ENCODE results near the gene HHAT. TPM values are rescaled to one million over a fixed set of nuclear protein-coding genes. Genes with fewer than 3 reads are reported as not detected.

HHAT gene
- total RNA-seq, 1 donor from 2014 or later = 11.4 TPM

GRCh38 chr1:210313046-210313595, 15.6 kb upstream of the HHAT start:
- no peak overlapping the region for H3K4me3 ChIP-seq (ENCODE audit: insufficient read depth, low read depth, low read length)
- no peak overlapping the region for H3K27ac Mint-ChIP-seq (ENCODE audit: unreplicated experiment)
- no peak overlapping the region for H2AFZ ChIP-seq (ENCODE audit: low read depth, low read length)
- no peak for DNase-seq (ENCODE audit: low read depth)
- no peak for FAIRE-seq
- no peaks in the 10 kb centered on the region for H3K9me3 ChIP-seq (ENCODE audit: insufficient read depth, low read depth, low read length)
- no peaks in the 10 kb centered on the region for H3K36me3 Mint-ChIP-seq (ENCODE audit: low read depth, unreplicated experiment)
- H3K4me1 ChIP-seq (ENCODE audit: insufficient read depth, low read length) = peaks cover 11% of the 10 kb centered on the region
- peaks cover 3% of the 10 kb centered on the region for H3K27me3 ChIP-seq (ENCODE audit: insufficient read depth, low read length)
- H3K9me3 Mint-ChIP-seq (ENCODE audit: unreplicated experiment) = no peaks in the 10 kb centered on the region
- no peak overlapping the region for H3K4me3 Mint-ChIP-seq (ENCODE audit: unreplicated experiment)
- no peak overlapping the region for H3K27ac ChIP-seq (ENCODE audit: low read depth, low read length)
- no peak overlapping the region for H3K4me2 ChIP-seq (ENCODE audit: low read length)
- H3K27me3 Mint-ChIP-seq (ENCODE audit: low read depth, unreplicated experiment) = peaks cover 3% of the 10 kb centered on the region
- no peak overlapping the region for H3K9ac ChIP-seq (ENCODE audit: low read length)
- H3K4me1 Mint-ChIP-seq (ENCODE audit: low read depth, unreplicated experiment) = peaks cover 5% of the 10 kb centered on the region
- TF ChIP-seq EZH2 (IDR thresholded peaks at IDR 0.05; ENCODE audit: insufficient read depth, low read length) (no peak), CTCF (IDR thresholded peaks at IDR 0.05; ENCODE audit: insufficient read depth, low read depth, low read length) (no peak)
- H3K79me2 ChIP-seq (ENCODE audit: insufficient read depth, low read length) = no peaks in the 10 kb centered on the region
- no peaks in the 10 kb centered on the region for H3K36me3 ChIP-seq (ENCODE audit: insufficient read depth, low read length)
- H4K20me1 ChIP-seq (ENCODE audit: insufficient read depth, low read length) = no peaks in the 10 kb centered on the region

GRCh38 chr1:210313921-210314320, 14.8 kb upstream of the HHAT start:
- Histone ChIP-seq H2AFZ (ENCODE audit: low read depth, low read length) (no peak overlapping the region), H3K79me2 (ENCODE audit: insufficient read depth, low read length) (no peaks in the 10 kb centered on the region), H3K9me3 (ENCODE audit: insufficient read depth, low read depth, low read length) (no peaks in the 10 kb centered on the region), H4K20me1 (ENCODE audit: insufficient read depth, low read length) (no peaks in the 10 kb centered on the region), H3K36me3 (ENCODE audit: insufficient read depth, low read length) (no peaks in the 10 kb centered on the region), H3K9ac (ENCODE audit: low read length) (no peak overlapping the region), H3K4me2 (ENCODE audit: low read length) (no peak overlapping the region), H3K27me3 (ENCODE audit: insufficient read depth, low read length) (peaks cover 3% of the 10 kb centered on the region), H3K4me1 (ENCODE audit: insufficient read depth, low read length) (peaks cover 11% of the 10 kb centered on the region), H3K27ac (ENCODE audit: low read depth, low read length) (no peak overlapping the region), H3K4me3 (ENCODE audit: insufficient read depth, low read depth, low read length) (no peak overlapping the region)
- Mint-ChIP-seq H3K4me3 (ENCODE audit: unreplicated experiment) (no peak overlapping the region), H3K36me3 (ENCODE audit: low read depth, unreplicated experiment) (no peaks in the 10 kb centered on the region), H3K27ac (ENCODE audit: unreplicated experiment) (no peak overlapping the region), H3K4me1 (ENCODE audit: low read depth, unreplicated experiment) (peaks cover 5% of the 10 kb centered on the region), H3K27me3 (ENCODE audit: low read depth, unreplicated experiment) (peaks cover 3% of the 10 kb centered on the region), H3K9me3 (ENCODE audit: unreplicated experiment) (no peaks in the 10 kb centered on the region)
- FAIRE-seq (no peak), DNase-seq (ENCODE audit: low read depth) (no peak)
- TF ChIP-seq EZH2 (IDR thresholded peaks at IDR 0.05; ENCODE audit: insufficient read depth, low read length) (no peak), CTCF (IDR thresholded peaks at IDR 0.05; ENCODE audit: insufficient read depth, low read depth, low read length) (no peak)

DNA sequence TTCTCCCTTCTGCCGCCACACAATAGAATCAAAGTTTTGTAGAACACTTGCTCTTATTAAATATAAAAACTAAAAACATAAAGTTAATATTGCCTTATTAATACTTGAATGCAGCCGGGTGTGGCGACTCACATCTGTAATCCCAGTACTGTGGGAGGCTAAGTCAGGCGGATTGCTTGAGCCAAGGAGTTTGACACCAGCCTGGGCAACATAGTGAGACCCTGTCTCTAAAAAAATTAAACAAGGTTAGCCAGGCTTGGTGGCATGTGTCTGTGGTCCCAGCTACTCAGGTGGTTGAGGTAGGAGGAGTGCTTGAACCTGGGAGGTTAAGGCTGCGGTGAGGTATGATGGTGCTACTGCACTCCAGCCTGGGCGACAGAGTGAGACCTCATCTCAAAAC, 13.2 kb upstream of the HHAT start:
- Histone ChIP-seq H3K27ac (ENCODE audit: low read depth, low read length) (no peak overlapping the region), H3K4me1 (ENCODE audit: insufficient read depth, low read length) (peaks cover 11% of the 10 kb centered on the region), H3K9ac (ENCODE audit: low read length) (no peak overlapping the region), H3K4me2 (ENCODE audit: low read length) (no peak overlapping the region), H3K9me3 (ENCODE audit: insufficient read depth, low read depth, low read length) (no peaks in the 10 kb centered on the region), H4K20me1 (ENCODE audit: insufficient read depth, low read length) (no peaks in the 10 kb centered on the region), H3K27me3 (ENCODE audit: insufficient read depth, low read length) (peaks cover 3% of the 10 kb centered on the region), H3K4me3 (ENCODE audit: insufficient read depth, low read depth, low read length) (no peak overlapping the region), H3K36me3 (ENCODE audit: insufficient read depth, low read length) (no peaks in the 10 kb centered on the region), H2AFZ (ENCODE audit: low read depth, low read length) (no peak overlapping the region), H3K79me2 (ENCODE audit: insufficient read depth, low read length) (no peaks in the 10 kb centered on the region)
- Mint-ChIP-seq H3K27ac (ENCODE audit: unreplicated experiment) (no peak overlapping the region), H3K9me3 (ENCODE audit: unreplicated experiment) (no peaks in the 10 kb centered on the region), H3K4me1 (ENCODE audit: low read depth, unreplicated experiment) (peaks cover 5% of the 10 kb centered on the region), H3K4me3 (ENCODE audit: unreplicated experiment) (no peak overlapping the region), H3K36me3 (ENCODE audit: low read depth, unreplicated experiment) (no peaks in the 10 kb centered on the region), H3K27me3 (ENCODE audit: low read depth, unreplicated experiment) (no peaks in the 10 kb centered on the region)
- FAIRE-seq (no peak), DNase-seq (ENCODE audit: low read depth) (no peak)
- no peak for TF ChIP-seq EZH2 (IDR thresholded peaks at IDR 0.05; ENCODE audit: insufficient read depth, low read length)
- TF ChIP-seq CTCF (IDR thresholded peaks at IDR 0.05; ENCODE audit: insufficient read depth, low read depth, low read length) = no peak
